Stomach (tissue), 4 donors: ENCODE measurements around the gene PRDM5.

Experiments used
- CTCF ChIP-seq, 7 experiments: fragments of 450-650 bp in 4 of 7; fragments of 200-600 bp in 3 of 7; sonication (generic) in 3 of 7; IDR thresholded peaks; one replicate each; pipeline ENCODE4 v1.5.1; 2016 to 2019; ENCODE audit warnings: antibody characterized with exemption in 7 of 7, control low read depth in 2 of 7, mild to moderate bottlenecking in 1 of 7
- POLR2AphosphoS5 ChIP-seq, 3 donors: sonication (generic); formaldehyde crosslinking; IDR thresholded peaks; one replicate each; pipeline ENCODE4 v1.6.1; 2016; ENCODE audit warnings: antibody characterized with exemption in 3 of 3

GRCh38 chr4:120830204-120830603 is 92.3 kb downstream of the PRDM5 start:
- TF ChIP-seq POLR2AphosphoS5 (IDR thresholded peaks at IDR 0.05), result no peak
- TF ChIP-seq CTCF (IDR thresholded peaks at IDR 0.05), result no peak
